ENCODE results near the gene CPXM2.

Gene CPXM2

GRCh38 chr10:123852411-123852951 is 39.1 kb downstream of the CPXM2 start:
- DNase-seq (ENCODE audit: low read depth in 3 of 3, low spot score in 1 of 3), result no peak

DNA sequence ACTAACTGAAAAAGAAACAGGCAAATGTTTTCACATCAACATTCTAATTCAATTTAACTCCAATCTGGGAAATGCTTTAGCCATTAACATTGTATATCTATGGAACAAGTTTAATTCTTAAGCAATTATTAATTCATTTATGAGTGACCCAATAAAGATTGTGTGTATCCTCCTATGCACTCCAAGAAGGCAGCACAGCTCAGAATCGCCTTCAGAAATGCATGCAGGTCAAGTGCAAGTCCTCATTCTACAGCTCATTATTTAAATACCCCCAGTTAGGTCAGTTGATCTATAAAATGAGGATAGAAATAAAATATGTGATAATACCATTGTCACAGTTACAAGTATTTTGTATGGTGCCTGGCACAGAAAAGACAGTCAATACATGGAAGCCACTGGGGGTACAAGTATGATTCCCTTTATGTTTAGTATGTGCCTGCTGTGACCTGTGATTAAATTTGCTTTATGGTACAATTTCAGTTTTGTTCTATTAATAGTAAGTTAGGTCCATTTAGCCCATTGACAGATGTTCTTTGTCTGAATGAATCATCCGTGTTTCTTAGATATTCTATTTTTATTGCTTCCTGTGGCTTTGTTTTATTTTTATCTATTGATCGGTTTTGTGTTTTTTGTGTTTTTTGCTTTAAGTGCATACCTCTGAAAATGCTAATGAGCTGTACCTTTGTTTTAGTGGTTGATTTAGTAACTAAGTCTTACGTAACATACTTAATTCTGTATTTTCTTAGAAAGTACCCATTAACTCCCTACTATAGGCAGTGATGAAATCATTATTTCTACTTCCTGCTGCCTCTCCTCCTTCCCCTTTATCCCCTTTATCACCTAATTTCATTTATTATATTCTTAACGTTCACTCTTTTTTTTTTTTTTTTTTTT is 42.8 kb downstream of the CPXM2 start:
- no peak for DNase-seq (ENCODE audit: low read depth in 3 of 3, low spot score in 1 of 3)

- DNase-seq (ENCODE audit: low read depth in 3 of 3, low spot score in 1 of 3), result no peak
Measured at GRCh38 chr10:123847686-123848432, 43.7 kb downstream of the CPXM2 start.

GRCh38 chr10:123843835-123844234 is 47.8 kb downstream of the CPXM2 start:
- DNase-seq (ENCODE audit: low read depth in 3 of 3, low spot score in 1 of 3), result no peak

GRCh38 chr10:123842692-123843385 is 48.8 kb downstream of the CPXM2 start:
- DNase-seq (ENCODE audit: low read depth in 3 of 3, low spot score in 1 of 3), result no peak

GRCh38 chr10:123841560-123841959 is 50.0 kb downstream of the CPXM2 start:
- no peak for DNase-seq (ENCODE audit: low read depth in 3 of 3, low spot score in 1 of 3)

- DNase-seq (ENCODE audit: low read depth in 3 of 3, low spot score in 1 of 3), result no peak
Measured at GRCh38 chr10:123841115-123841514, 50.5 kb downstream of the CPXM2 start.

- DNase-seq (ENCODE audit: low read depth in 3 of 3, low spot score in 1 of 3), result no peak
Measured at GRCh38 chr10:123840714-123841113, 50.9 kb downstream of the CPXM2 start.

DNA sequence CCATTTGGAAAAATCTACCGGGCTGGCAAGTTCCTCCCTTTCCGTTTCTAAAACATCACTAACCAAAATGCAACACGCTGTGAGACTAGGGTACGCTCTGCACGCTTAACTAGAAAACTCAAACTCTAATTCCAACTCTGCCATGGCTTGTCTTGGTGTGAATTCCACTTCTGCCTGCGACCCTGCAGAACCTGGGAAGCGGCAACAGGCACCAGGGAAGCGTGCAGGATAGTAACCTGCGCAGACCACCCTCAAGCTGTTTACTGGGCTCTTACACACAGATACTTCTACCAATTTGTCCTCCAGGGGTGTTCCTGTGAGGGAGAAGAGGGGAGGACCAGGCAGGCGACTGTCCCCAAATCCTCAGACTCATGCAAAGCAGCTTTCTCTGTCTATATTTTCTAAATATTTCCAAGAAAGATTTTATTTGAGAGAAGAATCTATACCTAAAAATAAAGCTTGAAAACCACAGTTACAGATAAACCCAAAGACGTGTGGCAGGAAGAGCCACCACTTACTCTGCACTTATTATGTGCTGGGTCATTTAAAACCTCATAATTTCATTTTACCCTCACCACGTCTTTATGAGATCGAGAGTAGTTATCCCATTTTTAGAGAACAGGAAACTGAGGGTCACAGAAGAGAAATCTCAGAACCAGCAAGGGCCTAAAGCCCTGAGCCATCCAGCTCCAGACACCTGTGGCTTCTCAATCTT is 52.9 kb downstream of the CPXM2 start:
- DNase-seq (ENCODE audit: low read depth in 3 of 3, low spot score in 1 of 3), result no peak

DNA sequence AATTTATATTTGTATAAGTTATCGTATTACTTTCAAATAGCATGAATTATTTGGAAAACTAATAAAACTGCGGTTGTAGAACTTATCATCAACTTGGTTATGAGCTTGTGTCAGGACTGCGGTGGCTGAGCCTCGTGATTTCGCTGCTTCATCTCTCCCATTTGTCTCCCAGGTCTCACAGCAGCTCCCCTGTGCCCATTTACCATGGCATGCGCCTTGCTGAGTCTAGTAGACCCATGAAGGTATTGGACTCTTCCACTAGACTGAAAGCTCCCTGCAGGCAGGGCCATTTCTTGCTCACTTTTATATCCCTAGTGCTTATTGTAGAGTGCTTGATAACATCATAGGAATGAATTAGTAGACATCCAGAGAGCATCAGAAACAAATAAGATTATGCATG is 53.9 kb downstream of the CPXM2 start:
- no peak for DNase-seq (ENCODE audit: low read depth in 3 of 3, low spot score in 1 of 3)

DNA sequence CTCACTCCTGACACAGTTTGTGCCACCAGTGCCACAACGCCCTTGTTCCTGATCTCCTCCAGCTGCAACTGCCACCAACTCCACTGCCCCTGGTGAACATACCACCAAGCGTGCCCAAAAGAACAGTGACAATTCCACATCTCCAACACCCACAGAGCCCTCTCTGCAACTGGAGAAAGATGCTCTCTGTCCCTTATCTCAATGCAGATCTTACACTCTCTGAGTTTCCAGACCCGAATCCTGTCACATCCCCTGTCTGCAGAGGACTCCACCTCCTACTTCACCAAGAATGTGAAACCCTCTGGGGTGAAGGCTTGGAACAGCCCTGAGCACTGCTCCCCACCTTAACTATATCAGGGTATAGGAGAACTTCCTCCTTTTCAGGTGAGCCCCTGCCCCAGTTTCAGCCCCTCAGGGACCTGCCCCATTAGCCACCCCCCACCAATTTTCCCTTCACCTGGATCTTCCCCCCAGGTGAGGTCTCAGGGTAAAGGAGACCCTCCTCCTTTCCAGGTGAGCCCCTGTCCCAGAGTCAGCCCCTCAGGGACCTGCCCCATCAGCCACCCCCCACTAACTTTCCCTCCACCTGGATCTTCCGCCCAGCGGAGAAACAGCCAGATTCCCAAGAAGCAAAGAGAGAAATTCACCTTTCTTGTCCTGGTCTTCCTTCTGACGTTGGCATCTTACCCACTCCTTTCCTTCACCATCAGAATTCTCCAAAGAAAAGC is 55.0 kb downstream of the CPXM2 start:
- no peak for DNase-seq (ENCODE audit: low read depth in 3 of 3, low spot score in 1 of 3)

DNA sequence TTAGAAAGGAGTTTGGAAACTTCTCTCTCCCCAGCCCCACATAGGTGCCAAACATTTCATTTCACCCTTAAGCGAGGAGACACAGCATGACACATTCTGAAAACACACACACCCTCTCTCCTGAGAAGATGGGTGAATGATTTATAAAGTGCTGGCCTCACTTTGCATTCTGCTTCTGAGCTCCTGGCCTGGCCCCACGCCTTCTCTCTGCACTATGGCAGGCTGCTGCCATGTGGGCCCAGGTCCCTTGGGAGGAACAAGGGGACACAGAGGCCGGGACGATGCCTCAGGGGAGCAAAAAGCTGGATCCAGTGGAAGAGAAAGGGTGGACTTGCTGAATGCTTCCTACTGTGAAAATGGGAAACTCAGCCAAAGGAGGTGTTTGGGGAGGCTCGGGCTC is 56.0 kb downstream of the CPXM2 start:
- DNase-seq (ENCODE audit: low read depth in 3 of 3, low spot score in 1 of 3), result no peak

DNA sequence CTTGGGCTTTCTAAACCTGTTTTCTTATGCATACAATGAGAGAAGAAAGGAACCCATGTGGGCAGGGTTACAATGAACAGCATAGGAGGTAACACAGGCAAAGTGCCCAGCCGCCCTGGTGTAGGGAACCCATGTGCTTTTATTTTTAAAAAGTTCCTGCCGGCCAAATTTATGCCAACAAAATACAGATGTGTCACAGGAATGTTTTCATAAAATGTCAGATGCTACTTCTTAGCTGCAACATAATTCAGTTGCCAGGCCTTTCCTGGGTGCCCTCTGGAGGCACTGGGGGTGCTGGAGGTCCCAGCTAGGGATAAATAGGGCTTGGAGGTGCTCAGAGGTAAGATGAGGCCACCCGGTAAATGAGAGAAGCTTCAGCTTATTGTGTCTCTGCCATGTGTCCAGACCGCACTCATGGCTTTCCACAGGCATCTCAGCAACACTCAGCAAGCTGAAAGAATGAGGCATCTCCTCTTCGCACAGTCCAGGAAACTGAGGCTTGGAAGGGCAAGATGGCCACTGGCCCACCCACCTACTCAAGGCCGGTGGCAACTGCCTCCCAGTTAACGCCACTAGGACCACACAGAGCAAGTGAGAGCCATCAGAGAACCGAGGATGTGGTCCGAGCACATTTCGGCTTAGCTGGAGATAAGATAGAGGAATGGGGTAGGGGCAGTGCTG is 58.3 kb downstream of the CPXM2 start:
- DNase-seq (ENCODE audit: low read depth in 3 of 3, low spot score in 1 of 3), result no peak

DNA sequence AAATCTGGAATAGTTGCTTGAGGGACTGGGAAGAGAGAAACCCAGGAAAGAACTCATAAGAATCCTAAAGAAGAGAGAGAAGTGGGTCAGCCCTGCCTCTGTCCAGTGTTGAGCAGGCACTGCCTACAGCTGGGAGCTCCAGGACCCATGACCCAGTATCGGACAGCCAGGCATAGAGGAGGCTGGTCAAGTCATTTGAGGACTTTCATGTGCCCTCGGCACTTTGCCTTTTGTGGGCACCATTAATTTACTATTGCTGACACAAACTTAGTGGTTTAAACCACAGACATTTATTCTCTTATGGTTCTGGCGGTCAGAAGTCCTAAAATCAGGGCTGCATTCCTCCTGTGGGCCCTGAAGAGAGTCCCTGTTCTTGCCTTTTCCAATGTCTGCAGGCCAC is 60.3 kb downstream of the CPXM2 start:
- DNase-seq (ENCODE audit: low read depth in 3 of 3, low spot score in 1 of 3), result no peak

- no peak for DNase-seq (ENCODE audit: low read depth in 3 of 3, low spot score in 1 of 3)
Measured at GRCh38 chr10:123821136-123821535, 70.5 kb downstream of the CPXM2 start.

DNA sequence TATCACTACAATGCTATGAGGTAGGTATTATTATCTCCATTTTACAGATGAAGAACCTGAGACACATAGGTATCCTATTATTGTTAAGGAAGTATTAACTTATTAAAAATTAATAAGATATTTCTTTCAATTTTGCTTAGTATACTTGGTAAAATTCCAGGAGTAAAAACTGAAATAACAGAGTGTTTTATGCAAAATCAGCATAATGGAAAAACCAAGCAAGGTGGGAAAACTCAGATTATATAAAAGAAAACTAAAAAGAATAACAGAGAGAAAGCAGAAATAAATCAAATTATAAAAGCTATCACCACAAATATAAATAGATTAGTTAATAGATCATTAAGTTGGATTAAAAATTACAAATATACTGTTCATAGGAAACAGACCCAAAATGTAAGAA is 82.0 kb downstream of the CPXM2 start:
- no peak for DNase-seq (ENCODE audit: low read depth in 3 of 3, low spot score in 1 of 3)

GRCh38 chr10:123808906-123809305 is 82.7 kb downstream of the CPXM2 start:
- DNase-seq (ENCODE audit: low read depth in 3 of 3, low spot score in 1 of 3), result no peak

GRCh38 chr10:123808286-123808685 is 83.3 kb downstream of the CPXM2 start:
- DNase-seq (ENCODE audit: low read depth in 3 of 3, low spot score in 1 of 3), result no peak

DNA sequence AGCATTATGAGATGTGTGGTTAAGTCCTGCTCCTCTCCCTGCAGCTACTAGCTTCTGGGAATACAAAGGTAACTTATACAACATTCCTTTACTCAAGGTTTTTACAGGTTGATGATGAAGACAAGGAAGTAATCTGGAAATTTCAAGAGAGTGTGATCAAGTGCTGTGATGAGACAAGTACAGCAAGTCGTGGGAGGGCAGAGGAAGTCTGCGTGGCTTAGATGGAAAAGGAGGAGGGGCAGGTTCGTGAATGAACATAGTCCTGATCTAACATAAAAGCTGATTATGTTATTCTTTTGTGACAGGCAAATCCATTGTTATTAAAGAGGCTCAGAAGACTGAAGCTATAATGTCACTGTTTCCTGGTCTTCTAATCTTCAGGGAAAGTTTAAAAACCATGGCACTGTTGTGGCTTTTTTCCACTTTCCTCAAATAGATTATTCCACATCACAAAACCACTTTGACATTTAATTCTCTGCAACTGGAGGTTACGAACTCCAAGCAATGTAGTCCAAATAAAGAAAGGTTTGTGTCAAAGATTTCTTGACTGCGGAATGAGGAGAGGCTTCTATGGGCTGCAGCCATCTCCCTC is 84.1 kb downstream of the CPXM2 start:
- no peak for DNase-seq (ENCODE audit: low read depth in 3 of 3, low spot score in 1 of 3)

Measured in stimulated activated CD4-positive, alpha-beta T cell treated with anti-CD3 and anti-CD28 coated beads, TNF-alpha, amount 100 ng/mL, for 1 hour (primary cell).